Lung (tissue), 12 donors: Measurements from ENCODE around the gene C3. TPM values are rescaled to one million over a fixed set of nuclear protein-coding genes. Genes with fewer than 3 reads are reported as not detected.

Experiments
- ATAC-seq: fragments of 200-7000 bp; cut with Tn5 transposase; one replicate; pipeline ENCODE4 v1.9.1; 2020; ENCODE audit warnings: moderate number of reproducible peaks; ENCODE audit not compliant: insufficient read depth, low FRiP score
- DNase-seq, 3 donors: peaks; one replicate each; pipeline ENCODE4 v3.0.0-alpha.2; 2013 to 2017
- H3K27ac ChIP-seq, 2 donors: one replicate each; pipeline ENCODE4 v1.5.1; 2013; ENCODE audit warnings: mild to moderate bottlenecking in 2 of 2, moderate library complexity in 2 of 2, control low read depth in 1 of 2, inconsistent platforms in 1 of 2, low read depth in 1 of 2, low read length in 1 of 2
- H3K27me3 ChIP-seq, 3 donors: one replicate each; pipeline ENCODE4 v1.5.1; 2013; ENCODE audit warnings: low read length in 2 of 3; ENCODE audit not compliant: control insufficient read depth in 3 of 3, insufficient read depth in 3 of 3
- H3K36me3 ChIP-seq, 4 donors: one replicate each; pipeline ENCODE4 v1.5.1; 2013; ENCODE audit warnings: low read length in 4 of 4, mild to moderate bottlenecking in 1 of 4, moderate library complexity in 1 of 4; ENCODE audit not compliant: control insufficient read depth in 4 of 4, insufficient read depth in 4 of 4
- H3K4me1 ChIP-seq, 5 donors: one replicate each; pipeline ENCODE4 v1.5.1; 2013; ENCODE audit warnings: low read length in 5 of 5, mild to moderate bottlenecking in 2 of 5, moderate library complexity in 1 of 5; ENCODE audit not compliant: control insufficient read depth in 5 of 5, insufficient read depth in 5 of 5
- H3K4me3 ChIP-seq: one replicate; pipeline ENCODE4 v1.5.1; 2013; ENCODE audit warnings: mild to moderate bottlenecking, control low read depth, moderate library complexity
- H3K9ac ChIP-seq, 2 donors: one replicate each; pipeline ENCODE4 v1.5.1; 2013; ENCODE audit warnings: low read length in 2 of 2, control low read depth in 1 of 2; ENCODE audit not compliant: insufficient read depth in 1 of 2
- H3K9me3 ChIP-seq, 4 donors: one replicate each; pipeline ENCODE4 v1.5.1; 2013; ENCODE audit warnings: low read length in 3 of 4, mild to moderate bottlenecking in 1 of 4, moderate library complexity in 1 of 4; ENCODE audit not compliant: control insufficient read depth in 4 of 4, insufficient read depth in 3 of 4
- CTCF ChIP-seq: IDR thresholded peaks from 2 replicates; pipeline ENCODE4 v1.5.1; 2012; ENCODE audit warnings: mild to moderate bottlenecking; ENCODE audit errors: control extremely low read depth, extremely low read depth
- WGBS, 2 donors: extraction: QIAGEN DNeasy Blood & Tissue Kit; methylation state at CpG; one replicate each; pipeline ENCODE4 v1.1.7; 2013; 5-methylcytosine and 5-hydroxymethylcytosine counted together
- polyA plus RNA-seq, 2 donors: library from polyadenylated mRNA; stranded (reverse); fragments of 200-250 nt; gene quantifications; one replicate each; pipeline ENCODE4 v1.2.1, GENCODE V29; 2013
- total RNA-seq, 2 donors: library from RNA; depleted of rRNA in 1 of 2; stranded (reverse); fragments of >200 nt in 1 of 2; gene quantifications; one replicate each; pipeline ENCODE4 v1.2.1, GENCODE V29; 2014 to 2021
- donor health status: control.
- donor health status: control.
- donor health status: Bipolar disorder and iron deficiency.
- donor health status: healthy.
- donor health status: DM: yes; HTN: yes; CAD: no.

The C3 gene
- total and polyA plus RNA-seq, 4 donors, result 613 to 1,612 (median 1,252) TPM

GRCh38 chr19:6730153-6730804, 9.8 kb upstream of the C3 start:
- Histone ChIP-seq H3K9me3 (peaks cover 0 to 2% (median 0%) of the 10 kb centered on the region in 4 donors), H3K36me3 (peaks cover 0 to 30% (median 3%) of the 10 kb centered on the region in 4 donors), H3K9ac (no peak overlapping the region), H3K4me1 (peaks cover 0 to 10% (median 0%) of the 10 kb centered on the region in 5 donors), H3K27ac (peak overlapping the region in 1 of 2 donors; percentile 8), H3K4me3 (no peak overlapping the region), H3K27me3 (no peaks in the 10 kb centered on the region)
- DNase-seq (peak; percentile 44 to 72 (median 52)), ATAC-seq (peak; percentile 89)
- no peak for TF ChIP-seq CTCF
- WGBS, 2 donors, result 63 to 86% methylated on average over 25 to 27 of the region's 27 CpGs

GRCh38 chr19:6729573-6730152, 9.2 kb upstream of the C3 start:
- Histone ChIP-seq H3K4me1 (peaks cover 0 to 10% (median 0%) of the 10 kb centered on the region in 5 donors), H3K27ac (peak overlapping the region in 1 of 2 donors; percentile 8), H3K36me3 (peaks cover 0 to 30% (median 3%) of the 10 kb centered on the region in 4 donors), H3K9ac (no peak overlapping the region), H3K4me3 (no peak overlapping the region), H3K9me3 (peaks cover 0 to 2% (median 0%) of the 10 kb centered on the region in 4 donors), H3K27me3 (no peaks in the 10 kb centered on the region)
- 91 to 92% methylated on average over 23 of the region's 23 CpGs for WGBS, 2 donors
- no peak for TF ChIP-seq CTCF
- no peak for DNase-seq
- ATAC-seq, result no peak

GRCh38 chr19:6728346-6728745, 7.9 kb upstream of the C3 start:
- no peak for ATAC-seq
- TF ChIP-seq CTCF, result no peak
- Histone ChIP-seq H3K4me1 (peaks cover 0 to 8% (median 0%) of the 10 kb centered on the region in 5 donors), H3K9ac (no peak overlapping the region), H3K36me3 (peaks cover 0 to 23% (median 3%) of the 10 kb centered on the region in 4 donors), H3K27me3 (no peaks in the 10 kb centered on the region), H3K27ac (peak overlapping the region in 1 of 2 donors; percentile 43), H3K9me3 (peaks cover 0 to 2% (median 0%) of the 10 kb centered on the region in 4 donors), H3K4me3 (no peak overlapping the region)
- whole genome bisulfite sequencing, 2 donors, result 6 to 18% methylated on average over 8 of the region's 8 CpGs
- DNase-seq, result peak in 1 of 3 donors; percentile 10
